Measurements from ENCODE around the gene SEM1.
"Not testable (repeated sequence)": the region's sequence is repeated elsewhere in the genome, so short reads cannot be mapped to it uniquely, and the experiment has no call there.

SEM1 gene

GRCh38 chr7:96700516-96700915, 9.1 kb downstream of the SEM1 start:
- no peak for DNase-seq

GRCh38 chr7:96699219-96699871, 10.3 kb downstream of the SEM1 start:
- no peak for DNase-seq

GRCh38 chr7:96698449-96698848, 11.2 kb downstream of the SEM1 start:
- not testable (repeated sequence) for DNase-seq

- no peak for DNase-seq
These were observed 11.8 kb downstream of the SEM1 start for GRCh38 chr7:96697822-96698221.

- no peak for DNase-seq
These were observed 14.1 kb downstream of the SEM1 start for GRCh38 chr7:96695581-96695980.

- DNase-seq: no peak
These were observed 15.6 kb downstream of the SEM1 start for GRCh38 chr7:96694082-96694481.

- no peak for DNase-seq
These were observed 17.9 kb downstream of the SEM1 start for GRCh38 chr7:96691702-96692101.

- DNase-seq: no peak
These were observed 20.2 kb downstream of the SEM1 start for GRCh38 chr7:96689414-96689813.

GRCh38 chr7:96686305-96686704, 23.3 kb downstream of the SEM1 start:
- DNase-seq: no peak

- DNase-seq: no peak
These were observed 23.9 kb downstream of the SEM1 start for GRCh38 chr7:96685755-96686154.

- DNase-seq: no peak
These were observed 24.3 kb downstream of the SEM1 start for GRCh38 chr7:96685353-96685752.

- DNase-seq: no peak
These were observed 29.8 kb downstream of the SEM1 start for GRCh38 chr7:96679886-96680285.

- no peak for DNase-seq
These were observed 32.7 kb downstream of the SEM1 start for GRCh38 chr7:96676919-96677318.

- DNase-seq: no peak
These were observed 34.1 kb downstream of the SEM1 start for GRCh38 chr7:96675548-96675947.

- DNase-seq: no peak
These were observed 35.1 kb downstream of the SEM1 start for GRCh38 chr7:96674565-96674964.

- DNase-seq: no peak
These were observed 37.8 kb downstream of the SEM1 start for GRCh38 chr7:96671854-96672253.

GRCh38 chr7:96670338-96671289, 39.0 kb downstream of the SEM1 start:
- DNase-seq: no peak

- no peak for DNase-seq
These were observed 39.8 kb downstream of the SEM1 start for GRCh38 chr7:96669812-96670211.

- no peak for DNase-seq
These were observed 42.6 kb downstream of the SEM1 start for GRCh38 chr7:96667026-96667425.

GRCh38 chr7:96665689-96666088, 44.0 kb downstream of the SEM1 start:
- no peak for DNase-seq

- DNase-seq: no peak
These were observed 44.9 kb downstream of the SEM1 start for GRCh38 chr7:96664793-96665192.

GRCh38 chr7:96663871-96664445, 45.7 kb downstream of the SEM1 start:
- DNase-seq: no peak

- no peak for DNase-seq
These were observed 46.2 kb downstream of the SEM1 start for GRCh38 chr7:96663457-96663856.

- DNase-seq: not testable (repeated sequence)
These were observed 47.5 kb downstream of the SEM1 start for GRCh38 chr7:96662151-96662550.

Data from NCI-H526 (cell line).